ENCODE data around the gene SFTPD. TPM values are rescaled to one million over a fixed set of nuclear protein-coding genes. Genes with fewer than 3 reads are reported as not detected.

SFTPD gene
- polyA plus RNA-seq, 1 of the 3 experiments (the other 2 are of a cell fraction), result 0.03 TPM

DNA sequence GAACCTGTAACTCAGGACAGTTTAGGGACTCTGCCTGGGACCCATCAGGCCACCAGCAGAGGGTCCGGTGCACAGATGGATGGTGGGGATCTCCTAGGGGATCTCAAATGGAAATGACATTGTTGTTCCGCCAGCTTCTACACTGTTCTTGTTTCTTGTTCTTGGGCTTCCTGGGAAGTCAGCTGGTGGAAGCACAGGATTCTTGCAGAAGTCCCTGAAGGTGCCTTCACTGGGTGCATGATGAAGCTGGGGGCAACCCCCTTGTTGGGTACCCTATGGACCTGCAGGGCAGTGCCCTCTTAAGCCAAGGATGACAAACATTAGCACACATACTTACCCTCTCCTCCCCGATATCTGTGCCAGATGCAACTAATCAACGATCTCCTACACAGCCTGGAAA, 18.6 kb downstream of the SFTPD start:
- DNase-seq, result no peak
- H3K27me3 ChIP-seq (ENCODE audit: insufficient read depth), result peaks cover 4% of the 10 kb centered on the region; the same call in 1 of the 2 replicates
- CTCF ChIA-PET, result interaction anchor here (1.0 to 1.4 kb wide), 4 partner anchors 48 to 368 kb away, joined by 3 read pairs; no protein-coding TSS in a partner anchor
- POLR2A ChIA-PET, result no interaction called here
- no peaks in the 10 kb centered on the region for H4K20me1 ChIP-seq (ENCODE audit: insufficient read depth)
- H3K9ac ChIP-seq, result no peak overlapping the region
- no peak overlapping the region for H3K4me2 ChIP-seq
- TF ChIP-seq GABPA (IDR thresholded peaks at IDR 0.05; ENCODE audit: low read depth), result no peak
- no peak for TF ChIP-seq NRF1 (IDR thresholded peaks at IDR 0.05; ENCODE audit: low read depth, low read length)
- no peak for TF ChIP-seq FOSL2 (IDR thresholded peaks at IDR 0.05; ENCODE audit: borderline replicate concordance, low read depth)
- TF ChIP-seq NFIC (IDR thresholded peaks at IDR 0.05; ENCODE audit: borderline replicate concordance), result no peak
- TF ChIP-seq MEF2A (IDR thresholded peaks at IDR 0.05; ENCODE audit: borderline replicate concordance, low read depth), result no peak
- no peak for TF ChIP-seq RXRA (IDR thresholded peaks at IDR 0.05; ENCODE audit: borderline replicate concordance, low read depth)
- TF ChIP-seq GATA2 (CRISPR knock-in tag; IDR thresholded peaks at IDR 0.05), result no peak
- TF ChIP-seq, protein P1, sequence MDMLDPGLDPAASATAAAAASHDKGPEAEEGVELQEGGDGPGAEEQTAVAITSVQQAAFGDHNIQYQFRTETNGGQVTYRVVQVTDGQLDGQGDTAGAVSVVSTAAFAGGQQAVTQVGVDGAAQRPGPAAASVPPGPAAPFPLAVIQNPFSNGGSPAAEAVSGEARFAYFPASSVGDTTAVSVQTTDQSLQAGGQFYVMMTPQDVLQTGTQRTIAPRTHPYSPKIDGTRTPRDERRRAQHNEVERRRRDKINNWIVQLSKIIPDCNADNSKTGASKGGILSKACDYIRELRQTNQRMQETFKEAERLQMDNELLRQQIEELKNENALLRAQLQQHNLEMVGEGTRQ (IDR thresholded peaks at IDR 0.05; ENCODE audit: borderline replicate concordance, low read depth, low read length), result no peak
- TF ChIP-seq, protein P2, sequence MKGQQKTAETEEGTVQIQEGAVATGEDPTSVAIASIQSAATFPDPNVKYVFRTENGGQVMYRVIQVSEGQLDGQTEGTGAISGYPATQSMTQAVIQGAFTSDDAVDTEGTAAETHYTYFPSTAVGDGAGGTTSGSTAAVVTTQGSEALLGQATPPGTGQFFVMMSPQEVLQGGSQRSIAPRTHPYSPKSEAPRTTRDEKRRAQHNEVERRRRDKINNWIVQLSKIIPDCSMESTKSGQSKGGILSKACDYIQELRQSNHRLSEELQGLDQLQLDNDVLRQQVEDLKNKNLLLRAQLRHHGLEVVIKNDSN (IDR thresholded peaks at IDR 0.05; ENCODE audit: borderline replicate concordance, low read depth), result no peak
- TF ChIP-seq REST (IDR thresholded peaks at IDR 0.05; ENCODE audit: low read depth, low read length), result no peak
- no peak for TF ChIP-seq TEAD4 (IDR thresholded peaks at IDR 0.05; ENCODE audit: borderline replicate concordance, insufficient read depth)
- TF ChIP-seq MXI1 (IDR thresholded peaks at IDR 0.05; ENCODE audit: low read depth, low read length), result no peak
- TF ChIP-seq FOXM1 (IDR thresholded peaks at IDR 0.05; ENCODE audit: low read depth), result no peak
- TF ChIP-seq SIN3A (IDR thresholded peaks at IDR 0.05; ENCODE audit: borderline replicate concordance, low read depth, low read length), result no peak
- no peak for TF ChIP-seq CHD2 (IDR thresholded peaks at IDR 0.05; ENCODE audit: low read length, partially characterized antibody)
- no peak for TF ChIP-seq FOXJ3 (CRISPR knock-in tag; IDR thresholded peaks at IDR 0.05)
- TF ChIP-seq, protein P3, sequence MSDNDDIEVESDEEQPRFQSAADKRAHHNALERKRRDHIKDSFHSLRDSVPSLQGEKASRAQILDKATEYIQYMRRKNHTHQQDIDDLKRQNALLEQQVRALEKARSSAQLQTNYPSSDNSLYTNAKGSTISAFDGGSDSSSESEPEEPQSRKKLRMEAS (IDR thresholded peaks at IDR 0.05; ENCODE audit: low read depth), result no peak
- no peaks in the 10 kb centered on the region for H3K9me2 ChIP-seq
- H3K4me3 ChIP-seq (ENCODE audit: low read depth in 2 of 2, low read length in 1 of 2), result no peak overlapping the region
- no peaks in the 10 kb centered on the region for H3K9me3 ChIP-seq
- H3K79me2 ChIP-seq (ENCODE audit: insufficient read depth), result no peaks in the 10 kb centered on the region
- WGBS (ENCODE audit: low lambda C conversion rate), result 37% methylated on average over 4 of the region's 4 CpGs
- no peaks in the 10 kb centered on the region for H3F3A ChIP-seq (replicated peaks; ENCODE audit: insufficient read depth)
- H3K36me3 ChIP-seq (replicated peaks in 1 of 2; ENCODE audit: control insufficient read depth in 1 of 2, insufficient read depth in 2 of 2, low read length in 1 of 2), result no peaks in the 10 kb centered on the region
- peaks cover 0 to 17% of the 10 kb centered on the region in 2 experiments; a peak in 1 of 4 replicates for H3K4me1 ChIP-seq (ENCODE audit: control insufficient read depth in 1 of 2, insufficient read depth in 2 of 2, low read depth in 1 of 2, low read length in 1 of 2)
- no peak overlapping the region for H2AFZ ChIP-seq (ENCODE audit: low read depth)
- H3K27ac ChIP-seq (ENCODE audit: low read depth in 2 of 2, low read length in 1 of 2), result no peak overlapping the region
